LNCAP (cell line): ENCODE results near the gene SNRPN.

Experiments
- CTCF ChIP-seq: fragments of 450-650 bp; IDR thresholded peaks from 2 replicates; pipeline ENCODE4 v1.5.1; 2017; ENCODE audit warnings: mild to moderate bottlenecking

The SNRPN gene

DNA sequence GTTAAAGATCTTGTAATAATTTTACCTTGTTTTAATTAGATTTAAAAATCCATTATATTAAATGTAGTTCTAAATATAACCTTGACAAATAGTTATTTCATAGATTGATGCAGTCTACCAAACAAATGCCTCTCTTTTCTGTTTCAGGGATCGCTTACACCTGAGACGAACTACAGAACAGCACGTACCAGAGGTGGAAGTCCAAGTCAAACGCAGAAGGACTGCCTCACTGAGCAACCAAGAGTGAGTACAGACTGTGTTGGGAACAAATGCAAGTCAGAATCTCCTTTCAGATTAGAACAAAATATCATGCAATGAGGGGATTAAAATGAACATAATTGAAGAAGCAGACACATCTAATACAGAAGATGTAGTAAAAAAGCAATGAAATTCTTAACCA is 7.2 kb downstream of the SNRPN start:
- TF ChIP-seq CTCF = no peak

DNA sequence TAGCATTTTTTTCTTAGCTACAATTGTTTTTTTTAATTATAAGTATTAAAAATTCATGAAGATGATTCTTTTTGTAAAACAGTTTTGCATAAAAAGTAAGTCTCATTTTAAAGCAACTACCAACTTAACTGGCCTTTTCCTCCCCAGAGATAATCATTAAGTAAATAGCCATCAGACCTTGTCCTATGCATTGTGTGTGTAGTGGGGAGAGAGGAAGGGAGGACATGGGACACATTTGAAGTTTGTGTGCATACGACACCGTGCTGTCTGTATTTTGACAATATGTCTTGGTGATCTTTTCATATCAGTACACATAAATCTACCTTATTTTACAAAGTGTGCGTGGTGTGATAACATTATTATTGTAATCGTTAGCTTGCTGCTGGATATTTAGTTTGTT is 8.1 kb downstream of the SNRPN start:
- TF ChIP-seq CTCF = no peak

DNA sequence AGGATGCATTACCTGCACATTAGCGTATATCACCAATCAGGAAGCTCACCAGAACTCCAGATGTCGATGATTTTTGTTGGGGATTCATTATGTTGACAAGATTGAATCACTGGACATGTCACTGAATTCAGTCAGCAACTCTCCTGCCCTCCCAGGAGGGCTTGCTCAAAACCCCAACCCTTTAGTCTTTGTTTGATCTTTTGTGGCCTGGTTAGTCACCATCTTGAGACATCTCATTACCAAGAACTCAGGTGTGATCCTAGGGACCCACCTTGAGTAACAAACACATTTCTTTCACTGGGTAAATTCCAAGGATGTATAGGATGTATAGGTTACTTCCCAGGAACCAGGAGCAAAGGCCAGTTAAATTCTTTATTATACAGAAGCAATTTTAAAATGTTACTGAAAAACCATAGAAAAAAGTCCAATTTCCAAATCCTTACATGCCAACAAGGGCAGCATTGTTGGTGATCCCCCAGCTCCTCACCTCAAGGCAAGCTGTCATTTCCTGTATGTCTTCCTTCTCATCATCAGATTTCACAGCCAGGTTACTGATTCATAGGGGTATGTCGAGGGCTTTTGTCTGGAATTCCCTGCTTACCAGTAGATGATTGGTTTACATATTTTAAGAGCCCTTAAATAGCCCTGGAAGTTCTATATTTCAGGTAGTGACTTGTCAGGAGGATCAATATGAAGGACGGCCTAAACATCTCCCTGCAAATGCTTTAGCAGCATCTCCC is 11.7 kb downstream of the SNRPN start:
- no peak for TF ChIP-seq CTCF

DNA sequence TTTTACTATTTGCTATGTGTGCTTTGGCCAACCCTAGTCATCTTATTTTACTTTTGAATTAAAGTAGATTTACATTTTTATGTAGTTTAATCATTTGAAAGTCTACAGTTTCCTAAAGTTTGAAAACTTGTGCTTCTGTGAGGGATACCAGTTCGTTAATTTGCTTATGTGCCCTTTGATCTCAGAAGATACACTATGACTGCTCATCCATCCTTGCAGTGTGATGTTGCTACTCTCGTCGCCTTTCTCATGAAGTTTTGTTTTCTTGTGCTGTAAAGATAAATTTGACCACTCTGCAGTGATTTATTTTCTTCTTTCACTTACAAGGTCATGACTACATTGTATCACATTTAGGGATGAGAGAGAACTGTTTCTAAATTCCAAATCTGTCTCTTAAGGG is 16.3 kb downstream of the SNRPN start:
- TF ChIP-seq CTCF = no peak

- TF ChIP-seq CTCF = no peak
These were observed 17.0 kb downstream of the SNRPN start for GRCh38 chr15:24971772-24972171.

DNA sequence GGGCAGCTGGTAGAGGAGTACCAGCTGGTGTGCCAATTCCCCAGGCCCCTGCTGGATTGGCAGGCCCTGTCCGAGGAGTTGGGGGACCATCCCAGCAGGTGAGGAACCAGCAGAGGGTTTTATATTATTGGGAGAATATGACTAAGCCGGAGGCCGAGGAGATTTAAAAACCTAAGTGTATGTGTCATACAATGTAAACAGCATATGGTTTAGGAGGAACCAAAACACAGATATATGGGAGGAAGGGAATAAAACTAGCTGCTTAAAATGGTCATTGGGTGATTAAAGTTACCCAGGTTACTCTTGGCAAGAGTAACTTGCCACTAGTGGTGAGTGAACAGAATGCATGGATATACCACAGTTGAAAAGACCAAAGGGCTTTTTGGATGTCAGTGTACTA is 22.1 kb downstream of the SNRPN start:
- TF ChIP-seq CTCF = no peak

DNA sequence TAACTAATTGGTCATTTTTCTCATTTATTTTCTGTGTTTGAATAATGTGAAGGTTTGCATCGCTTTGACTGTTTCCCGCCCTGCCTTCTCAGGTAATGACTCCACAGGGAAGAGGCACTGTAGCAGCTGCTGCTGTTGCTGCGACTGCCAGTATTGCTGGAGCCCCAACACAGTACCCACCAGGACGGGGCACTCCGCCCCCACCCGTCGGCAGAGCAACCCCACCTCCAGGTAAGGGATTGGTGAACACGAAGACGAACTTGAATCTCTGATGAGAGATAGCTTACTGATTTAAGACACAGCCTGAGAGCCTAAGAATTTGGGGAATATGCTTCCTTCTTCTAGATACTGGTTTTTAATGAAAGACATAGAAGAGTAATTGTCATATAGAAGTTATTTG is 22.9 kb downstream of the SNRPN start:
- TF ChIP-seq CTCF = no peak

DNA sequence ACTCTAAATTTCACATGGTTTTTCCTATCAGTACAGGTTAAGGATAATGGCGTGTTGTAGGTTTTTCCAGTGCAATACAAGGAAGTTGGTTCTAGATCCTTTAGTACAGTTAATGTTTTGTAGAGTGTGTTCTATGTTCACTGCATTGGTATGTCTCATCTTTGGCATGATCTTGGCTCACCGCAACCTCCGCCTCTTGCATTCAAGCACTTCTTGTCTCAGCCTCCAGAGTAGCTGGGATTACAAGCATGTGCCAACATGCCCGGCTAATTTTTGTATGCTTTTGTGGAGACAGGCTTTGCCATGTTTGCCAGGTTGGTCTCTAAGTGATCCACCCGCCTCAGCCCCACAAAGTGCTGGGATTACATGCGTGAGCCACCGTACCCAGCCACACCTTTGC is 30.4 kb downstream of the SNRPN start:
- no peak for TF ChIP-seq CTCF
